A549 (cell line): ENCODE data around the gene RUVBL2. TPM values are rescaled to one million over a fixed set of nuclear protein-coding genes. Genes with fewer than 3 reads are reported as not detected.
A peak's percentile ranks its signal among the peaks of the same experiment; 100 is the strongest.

ENCODE experiments used
- ATAC-seq, 2 experiments: fragments of 200-7000 bp in 1 of 2; fragments of >200 bp in 1 of 2; cut with Nextera tagmentation in 1 of 2; cut with Tn5 transposase in 1 of 2; 3 replicates each; pipeline versions ENCODE4 v1.8.0 to v1.9.1; 2018 to 2020; ENCODE audit warnings: mild to moderate bottlenecking in 1 of 2, moderate library complexity in 1 of 2
- CTCF ChIA-PET: fragments of 300-600 bp; sonication (Branson Sonifier 250); formaldehyde crosslinking; extraction: SDS; loops from one replicate; lab custom pipeline; 2021; ENCODE audit warnings: antibody characterized with exemption, inconsistent platforms; lab: Yijun Ruan, JAX
- POLR2A ChIA-PET: fragments of 350-600 bp; formaldehyde crosslinking; extraction: SDS; loops from one replicate; lab custom pipeline; 2021; ENCODE audit warnings: antibody characterized with exemption, inconsistent platforms; lab: Yijun Ruan, JAX
- DNase-seq, 2 experiments: peaks; one replicate each; pipeline versions ENCODE4 v3.0.0 to v3.0.0-alpha.2; 2011 to 2016; ENCODE audit warnings: low read depth in 1 of 2, low spot score in 1 of 2
- FAIRE-seq: peaks from 2 replicates; lab custom pipeline; 2011; peaks lifted over from hg19 to GRCh38; lab: Jason Lieb, UNC
- H3K27ac ChIP-seq, 2 experiments: fragments of >200 bp; sonication (Bioruptor Twin); formaldehyde crosslinking; 3 replicates each; pipeline ENCODE4 v1.5.1; 2016 to 2017
- H3K4me1 ChIP-seq: fragments of >200 bp; sonication (Bioruptor Twin); formaldehyde crosslinking; 3 replicates; pipeline ENCODE4 v1.6.1; 2016
- H3K4me2 ChIP-seq: fragments of >200 bp; sonication (Bioruptor Twin); formaldehyde crosslinking; 3 replicates; pipeline ENCODE4 v1.6.1; 2016
- H3K4me3 ChIP-seq: fragments of >200 bp; sonication (Bioruptor Twin); formaldehyde crosslinking; 3 replicates; pipeline ENCODE4 v1.5.1; 2016
- H3K9me3 ChIP-seq: fragments of >200 bp; sonication (Bioruptor Twin); formaldehyde crosslinking; 3 replicates; pipeline ENCODE4 v1.6.1; 2016
- CBX2 ChIP-seq: fragments of 200-600 bp; sonication (generic); IDR thresholded peaks from 2 replicates; pipeline ENCODE4 v1.6.1; 2016; ENCODE audit warnings: low read depth, mild to moderate bottlenecking, borderline replicate concordance
- CHD4 ChIP-seq: fragments of 200-600 bp; sonication (generic); IDR thresholded peaks from 2 replicates; pipeline ENCODE4 v1.6.1; 2016; ENCODE audit warnings: antibody characterized with exemption, mild to moderate bottlenecking, borderline replicate concordance
- ESRRA ChIP-seq: fragments of 150-350 bp; IDR thresholded peaks from 2 replicates; pipeline ENCODE4 v1.6.1; 2014; ENCODE audit warnings: mild to moderate bottlenecking, low read length, borderline replicate concordance
- FOSB ChIP-seq: fragments of 250-450 bp; sonication (Bioruptor Pico); IDR thresholded peaks from 2 replicates; pipeline ENCODE4 v1.5.0; 2020; ENCODE audit warnings: mild to moderate bottlenecking, moderate library complexity
- FOSL2 ChIP-seq, 2 experiments: fragments of 450-650 bp in 1 of 2; fragments of >200 bp in 1 of 2; sonication (Bioruptor Twin) in 1 of 2; formaldehyde crosslinking; IDR thresholded peaks; 2 replicates each; pipeline versions ENCODE4 v1.5.0 to v1.6.1; 2016 to 2020; ENCODE audit warnings: mild to moderate bottlenecking in 1 of 2, moderate library complexity in 1 of 2
- HEYL ChIP-seq: fragments of 250-450 bp; sonication (Bioruptor Pico); IDR thresholded peaks from 2 replicates; pipeline ENCODE4 v1.8.0; 2021; ENCODE audit warnings: mild to moderate bottlenecking, moderate library complexity
- HOXA7 ChIP-seq: fragments of 250-450 bp; sonication (Bioruptor Pico); IDR thresholded peaks from 2 replicates; pipeline ENCODE4 v1.5.0; 2020; ENCODE audit warnings: mild to moderate bottlenecking, moderate library complexity
- HOXB5 ChIP-seq: fragments of 250-450 bp; sonication (Bioruptor Pico); IDR thresholded peaks from 2 replicates; pipeline ENCODE4 v1.5.0; 2020; ENCODE audit warnings: mild to moderate bottlenecking, moderate library complexity
- MAFK ChIP-seq: fragments of 450-650 bp; IDR thresholded peaks from 2 replicates; pipeline ENCODE4 v1.6.1; 2014; ENCODE audit not compliant: partially characterized antibody
- NPAS2 ChIP-seq: fragments of 250-450 bp; sonication (Bioruptor Pico); IDR thresholded peaks from 2 replicates; pipeline ENCODE4 v1.8.0; 2022; ENCODE audit warnings: mild to moderate bottlenecking, moderate library complexity, borderline replicate concordance
- NR3C1 ChIP-seq: fragments of >200 bp; sonication (Bioruptor Twin); formaldehyde crosslinking; IDR thresholded peaks from 3 replicates; pipeline ENCODE4 v1.6.1; 2017
- POLR2A ChIP-seq: IDR thresholded peaks from 2 replicates; pipeline ENCODE4 v1.6.1; 2012; ENCODE audit warnings: mild to moderate bottlenecking, low read length
- RARB ChIP-seq: fragments of 250-450 bp; sonication (Bioruptor Pico); IDR thresholded peaks from 2 replicates; pipeline ENCODE4 v1.8.0; 2021; ENCODE audit warnings: mild to moderate bottlenecking, moderate library complexity
- REST ChIP-seq: fragments of 200-600 bp; sonication (generic); IDR thresholded peaks from 2 replicates; pipeline ENCODE4 v1.6.1; 2016; ENCODE audit warnings: antibody characterized with exemption, mild to moderate bottlenecking, moderate library complexity
- RFX5 ChIP-seq: fragments of 450-650 bp; IDR thresholded peaks from 2 replicates; pipeline ENCODE4 v1.7.1; 2014; ENCODE audit warnings: antibody characterized with exemption, mild to moderate bottlenecking, moderate library complexity
- RNF2 ChIP-seq: fragments of 200-600 bp; sonication (generic); IDR thresholded peaks from 2 replicates; pipeline ENCODE4 v1.6.1; 2016; ENCODE audit warnings: low read depth, mild to moderate bottlenecking, antibody characterized with exemption, moderate library complexity, borderline replicate concordance
- SMC3 ChIP-seq: fragments of >200 bp; sonication (Bioruptor Twin); formaldehyde crosslinking; IDR thresholded peaks from 3 replicates; pipeline ENCODE4 v1.6.1; 2018; ENCODE audit warnings: inconsistent platforms
- SREBF2 ChIP-seq: fragments of 450-650 bp; IDR thresholded peaks from 2 replicates; pipeline ENCODE4 v1.6.1; 2014; ENCODE audit warnings: mild to moderate bottlenecking, moderate library complexity
- ZSCAN20 ChIP-seq: fragments of 250-450 bp; sonication (Bioruptor Pico); IDR thresholded peaks from 2 replicates; pipeline ENCODE4 v1.8.0; 2022; ENCODE audit warnings: mild to moderate bottlenecking, moderate library complexity
- WGBS: methylation state at CpG from one replicate; pipeline ENCODE4 v1.1.6; 2017; ENCODE audit errors: missing lambda C conversion rate; 5-methylcytosine and 5-hydroxymethylcytosine counted together
- polyA plus RNA-seq, 4 experiments: library from polyadenylated mRNA; depleted of rRNA in 3 of 4; stranded (reverse); fragments of >200 nt; fragmentation: RNase III in 1 of 4; extraction: RNeasy Plus Mini Kit Qiagen cat#74134 plus additional on column Dnase treatment in 1 of 4; gene quantifications; 2 replicates in 3 of 4; 3 replicates in 1 of 4; pipeline ENCODE4 v1.2.3, GENCODE V29; 2011 to 2017

Gene RUVBL2
- polyA plus RNA-seq, 2 of the 4 experiments (the other 2 are of a cell fraction): 186 to 225 TPM

- no peak for TF ChIP-seq FOSL2 (IDR thresholded peaks at IDR 0.05)
- 0 out of 2 replicates have a peak, but pooled peaks have one; percentile 1 for TF ChIP-seq FOSL2 (CRISPR knock-in tag; IDR thresholded peaks at IDR 0.05)
- TF ChIP-seq ESRRA: no peak
- no peak for TF ChIP-seq HOXB5 (CRISPR knock-in tag)
- no peak for TF ChIP-seq HOXA7
- TF ChIP-seq CHD4: no peak
- no peak; the same call in 1 of the 2 replicates for TF ChIP-seq FOSB
- TF ChIP-seq POLR2A: no peak
- no peak for TF ChIP-seq SREBF2
- peak; percentile 32; the same call in 1 of the 2 replicates for TF ChIP-seq REST
- TF ChIP-seq ZSCAN20: no peak
- no peak for TF ChIP-seq HEYL (CRISPR knock-in tag)
- TF ChIP-seq MAFK: peak; percentile 89
- no peak for TF ChIP-seq NPAS2
- TF ChIP-seq RNF2: no peak
- TF ChIP-seq NR3C1: no peak
- TF ChIP-seq SMC3: no peak
- DNase-seq (peak in 1 of 2 experiments; percentile 53), FAIRE-seq (no peak), ATAC-seq (peak; percentile 1 to 5; a peak in 5 of 6 replicates)
- POLR2A ChIA-PET: interaction anchor here (2.0 to 9.6 kb wide), 4 partner anchors 12 to 173 kb away, joined by 7 to 175 read pairs (median 28); partner anchors contain the start of genes BAX, GYS1, PLEKHA4 and PPP1R15A
- Histone ChIP-seq H3K4me2 (no peak overlapping the region), H3K4me1 (peaks cover 34% of the 10 kb centered on the region), H3K4me3 (no peak overlapping the region), H3K27ac (peak overlapping the region in 1 of 2 experiments; percentile 96; a peak in 3 of 6 replicates), H3K9me3 (no peaks in the 10 kb centered on the region)
- 91% methylated on average over 8 of the region's 15 CpGs for WGBS
- CTCF ChIA-PET: interaction anchor here (0.7 to 19.0 kb wide), 8 partner anchors 8 to 176 kb away, joined by 3 to 360 read pairs (median 58); partner anchors contain the start of genes GYS1 and RUVBL2
Measured at GRCh38 chr19:48968813-48969218, 24.9 kb upstream of the RUVBL2 start.

GRCh38 chr19:48969276-48970138 is 24.2 kb upstream of the RUVBL2 start:
- peak; percentile 74 to 86 for DNase-seq
- Histone ChIP-seq H3K4me2 (no peak overlapping the region), H3K4me1 (peaks cover 27% of the 10 kb centered on the region), H3K4me3 (no peak overlapping the region), H3K9me3 (no peaks in the 10 kb centered on the region), H3K27ac (peak overlapping the region in 1 of 2 experiments; percentile 63; a peak in 2 of 6 replicates)
- ATAC-seq: peak; percentile 17 to 44
- CTCF ChIA-PET: interaction anchor here (0.6 to 19.0 kb wide), 26 partner anchors 7 to 323 kb away, joined by 3 to 360 read pairs (median 13); partner anchors contain the start of genes BAX, CA11, DHDH and GYS1
- 95% methylated on average over 43 of the region's 45 CpGs for WGBS
- TF ChIP-seq CBX2 (no peak), HOXA7 (no peak), SMC3 (no peak), RFX5 (no peak), RARB (CRISPR knock-in tag) (no peak)
- POLR2A ChIA-PET: interaction anchor here (0.5 to 9.6 kb wide), 6 partner anchors 13 to 174 kb away, joined by 5 to 175 read pairs (median 13); partner anchors contain the start of genes BAX, GYS1, PLEKHA4 and PPP1R15A
- no peak for FAIRE-seq
